Mucosa of rectum (tissue), 2 donors: ENCODE results near the gene PDXK.

Experiments
- H3K27ac ChIP-seq, 2 donors: one replicate each; pipeline ENCODE4 v1.7.0; 2013; ENCODE audit warnings: inconsistent platforms in 2 of 2, low read depth in 2 of 2, low read length in 2 of 2
- H3K27me3 ChIP-seq, 2 donors: one replicate each; pipeline ENCODE4 v1.7.0; 2013; ENCODE audit warnings: low read length in 2 of 2; ENCODE audit not compliant: control insufficient read depth in 2 of 2, insufficient read depth in 2 of 2
- H3K36me3 ChIP-seq, 2 donors: one replicate each; pipeline ENCODE4 v1.7.0; 2013; ENCODE audit warnings: low read length in 2 of 2; ENCODE audit not compliant: control insufficient read depth in 2 of 2, insufficient read depth in 2 of 2
- H3K4me1 ChIP-seq, 2 donors: one replicate each; pipeline ENCODE4 v1.7.0; 2013; ENCODE audit warnings: low read length in 2 of 2, mild to moderate bottlenecking in 1 of 2; ENCODE audit not compliant: control insufficient read depth in 2 of 2, insufficient read depth in 2 of 2
- H3K4me3 ChIP-seq, 2 donors: one replicate each; pipeline ENCODE4 v1.7.0; 2013; ENCODE audit warnings: low read length in 2 of 2
- H3K9ac ChIP-seq, 2 donors: one replicate each; pipeline ENCODE4 v1.7.0; 2013; ENCODE audit warnings: low read length in 2 of 2, low read depth in 1 of 2, mild to moderate bottlenecking in 1 of 2
- H3K9me3 ChIP-seq, 2 donors: one replicate each; pipeline ENCODE4 v1.7.0; 2013; ENCODE audit warnings: low read length in 2 of 2; ENCODE audit not compliant: control insufficient read depth in 2 of 2
- donor health status: healthy.
- donor health status: Normal muscosa, but diverticular disease.

PDXK gene

GRCh38 chr21:43741423-43742096 is 22.6 kb downstream of the PDXK start:
- Histone ChIP-seq H3K9me3 (no peaks in the 10 kb centered on the region), H3K27me3 (no peaks in the 10 kb centered on the region), H3K27ac (no peak overlapping the region), H3K4me3 (no peak overlapping the region), H3K9ac (no peak overlapping the region), H3K4me1 (no peaks in the 10 kb centered on the region), H3K36me3 (peaks cover 34 to 37% of the 10 kb centered on the region in 2 donors)

GRCh38 chr21:43743947-43744346 is 25.0 kb downstream of the PDXK start:
- no peaks in the 10 kb centered on the region for H3K9me3 ChIP-seq
- H3K9ac ChIP-seq = no peak overlapping the region
- no peak overlapping the region for H3K27ac ChIP-seq
- no peaks in the 10 kb centered on the region for H3K4me1 ChIP-seq
- H3K36me3 ChIP-seq = peaks cover 41 to 48% of the 10 kb centered on the region in 2 donors
- no peaks in the 10 kb centered on the region for H3K27me3 ChIP-seq
- H3K4me3 ChIP-seq = no peak overlapping the region

- Histone ChIP-seq H3K27me3 (no peaks in the 10 kb centered on the region), H3K9ac (no peak overlapping the region), H3K36me3 (peaks cover 41 to 48% of the 10 kb centered on the region in 2 donors), H3K4me3 (no peak overlapping the region), H3K4me1 (no peaks in the 10 kb centered on the region), H3K9me3 (no peaks in the 10 kb centered on the region), H3K27ac (no peak overlapping the region)
Observed at GRCh38 chr21:43744725-43745124, 25.8 kb downstream of the PDXK start.

GRCh38 chr21:43745772-43746517 is 27.0 kb downstream of the PDXK start:
- H3K27ac ChIP-seq = no peak overlapping the region
- H3K9ac ChIP-seq = no peak overlapping the region
- no peaks in the 10 kb centered on the region for H3K27me3 ChIP-seq
- no peak overlapping the region for H3K4me3 ChIP-seq
- peaks cover 48 to 57% of the 10 kb centered on the region in 2 donors for H3K36me3 ChIP-seq
- H3K9me3 ChIP-seq = no peaks in the 10 kb centered on the region
- H3K4me1 ChIP-seq = no peaks in the 10 kb centered on the region

- Histone ChIP-seq H3K4me3 (no peak overlapping the region), H3K27ac (no peak overlapping the region), H3K9ac (no peak overlapping the region), H3K9me3 (no peaks in the 10 kb centered on the region), H3K27me3 (no peaks in the 10 kb centered on the region), H3K4me1 (no peaks in the 10 kb centered on the region), H3K36me3 (peaks cover 57 to 77% of the 10 kb centered on the region in 2 donors)
Observed at GRCh38 chr21:43748622-43749021, 29.7 kb downstream of the PDXK start.

- no peaks in the 10 kb centered on the region for H3K27me3 ChIP-seq
- no peak overlapping the region for H3K9ac ChIP-seq
- H3K9me3 ChIP-seq = no peaks in the 10 kb centered on the region
- H3K27ac ChIP-seq = no peak overlapping the region
- H3K36me3 ChIP-seq = peaks cover 56 to 77% of the 10 kb centered on the region in 2 donors
- H3K4me3 ChIP-seq = no peak overlapping the region
- no peaks in the 10 kb centered on the region for H3K4me1 ChIP-seq
Observed at GRCh38 chr21:43749651-43750262, 30.8 kb downstream of the PDXK start.

- no peaks in the 10 kb centered on the region for H3K27me3 ChIP-seq
- H3K36me3 ChIP-seq = peaks cover 55 to 81% of the 10 kb centered on the region in 2 donors
- no peak overlapping the region for H3K9ac ChIP-seq
- no peak overlapping the region for H3K27ac ChIP-seq
- H3K4me3 ChIP-seq = no peak overlapping the region
- no peaks in the 10 kb centered on the region for H3K4me1 ChIP-seq
- H3K9me3 ChIP-seq = no peaks in the 10 kb centered on the region
Observed at GRCh38 chr21:43750339-43751033, 31.6 kb downstream of the PDXK start.

- H3K9ac ChIP-seq = no peak overlapping the region
- H3K36me3 ChIP-seq = peaks cover 58 to 81% of the 10 kb centered on the region in 2 donors
- no peaks in the 10 kb centered on the region for H3K4me1 ChIP-seq
- H3K4me3 ChIP-seq = no peak overlapping the region
- H3K27ac ChIP-seq = no peak overlapping the region
- H3K9me3 ChIP-seq = no peaks in the 10 kb centered on the region
- no peaks in the 10 kb centered on the region for H3K27me3 ChIP-seq
Observed at GRCh38 chr21:43751955-43752591, 33.1 kb downstream of the PDXK start.

GRCh38 chr21:43752758-43753438 is 34.0 kb downstream of the PDXK start:
- Histone ChIP-seq H3K27ac (no peak overlapping the region), H3K9me3 (no peaks in the 10 kb centered on the region), H3K9ac (no peak overlapping the region), H3K27me3 (no peaks in the 10 kb centered on the region), H3K4me1 (peaks cover 0 to 2% of the 10 kb centered on the region in 2 donors), H3K36me3 (peaks cover 55 to 73% of the 10 kb centered on the region in 2 donors), H3K4me3 (no peak overlapping the region)
